Measurements from ENCODE around the gene HP. TPM values are rescaled to one million over a fixed set of nuclear protein-coding genes. Genes with fewer than 3 reads are reported as not detected.
A peak's percentile ranks its signal among the peaks of the same experiment; 100 is the strongest.

HP gene
- total and polyA plus RNA-seq, 2 of the 8 experiments (the other 6 are each of a cell fraction or from before 2014, with no cell fraction given) = not detected

DNA sequence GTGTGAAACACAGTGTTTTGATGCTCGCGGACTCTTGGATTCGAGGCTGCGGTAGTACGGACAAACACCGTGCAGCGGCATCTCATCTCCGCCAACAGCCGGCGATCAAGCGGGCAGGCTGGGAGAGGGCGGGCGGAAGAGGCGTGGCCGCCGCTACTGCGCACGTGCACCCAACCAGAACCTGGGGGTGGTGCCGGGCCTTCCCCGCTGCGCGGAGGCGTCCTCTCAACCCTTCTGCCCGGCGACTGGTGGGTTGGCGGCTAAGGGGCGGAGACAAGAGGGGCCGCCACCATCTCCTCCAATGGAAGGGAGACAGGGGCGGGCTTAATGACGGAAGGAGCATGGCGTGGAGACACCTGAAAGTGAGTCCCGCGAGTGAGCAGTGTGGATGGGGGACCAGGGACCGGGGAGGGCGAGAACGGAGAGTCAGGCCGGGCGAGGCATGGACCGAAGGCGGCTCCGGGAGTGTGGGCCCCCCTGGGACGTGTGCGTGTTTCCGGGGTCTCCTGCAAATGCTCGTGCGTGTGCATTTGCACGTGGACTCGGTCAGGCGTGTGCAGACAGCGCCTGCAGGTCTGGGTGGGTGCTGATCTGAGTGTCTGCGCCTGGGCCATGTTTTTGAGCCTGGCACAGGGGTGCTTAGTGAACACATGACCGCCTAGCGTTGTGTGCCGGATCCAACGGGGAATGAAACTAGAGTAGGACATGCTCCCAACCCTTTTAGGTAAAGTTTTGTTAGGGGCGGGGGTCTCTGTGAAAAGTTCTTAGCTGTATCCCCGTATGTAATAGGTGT is 45.7 kb upstream of the HP start, which contains the start of gene DHODH (continued):
- TF ChIP-seq, protein P1, sequence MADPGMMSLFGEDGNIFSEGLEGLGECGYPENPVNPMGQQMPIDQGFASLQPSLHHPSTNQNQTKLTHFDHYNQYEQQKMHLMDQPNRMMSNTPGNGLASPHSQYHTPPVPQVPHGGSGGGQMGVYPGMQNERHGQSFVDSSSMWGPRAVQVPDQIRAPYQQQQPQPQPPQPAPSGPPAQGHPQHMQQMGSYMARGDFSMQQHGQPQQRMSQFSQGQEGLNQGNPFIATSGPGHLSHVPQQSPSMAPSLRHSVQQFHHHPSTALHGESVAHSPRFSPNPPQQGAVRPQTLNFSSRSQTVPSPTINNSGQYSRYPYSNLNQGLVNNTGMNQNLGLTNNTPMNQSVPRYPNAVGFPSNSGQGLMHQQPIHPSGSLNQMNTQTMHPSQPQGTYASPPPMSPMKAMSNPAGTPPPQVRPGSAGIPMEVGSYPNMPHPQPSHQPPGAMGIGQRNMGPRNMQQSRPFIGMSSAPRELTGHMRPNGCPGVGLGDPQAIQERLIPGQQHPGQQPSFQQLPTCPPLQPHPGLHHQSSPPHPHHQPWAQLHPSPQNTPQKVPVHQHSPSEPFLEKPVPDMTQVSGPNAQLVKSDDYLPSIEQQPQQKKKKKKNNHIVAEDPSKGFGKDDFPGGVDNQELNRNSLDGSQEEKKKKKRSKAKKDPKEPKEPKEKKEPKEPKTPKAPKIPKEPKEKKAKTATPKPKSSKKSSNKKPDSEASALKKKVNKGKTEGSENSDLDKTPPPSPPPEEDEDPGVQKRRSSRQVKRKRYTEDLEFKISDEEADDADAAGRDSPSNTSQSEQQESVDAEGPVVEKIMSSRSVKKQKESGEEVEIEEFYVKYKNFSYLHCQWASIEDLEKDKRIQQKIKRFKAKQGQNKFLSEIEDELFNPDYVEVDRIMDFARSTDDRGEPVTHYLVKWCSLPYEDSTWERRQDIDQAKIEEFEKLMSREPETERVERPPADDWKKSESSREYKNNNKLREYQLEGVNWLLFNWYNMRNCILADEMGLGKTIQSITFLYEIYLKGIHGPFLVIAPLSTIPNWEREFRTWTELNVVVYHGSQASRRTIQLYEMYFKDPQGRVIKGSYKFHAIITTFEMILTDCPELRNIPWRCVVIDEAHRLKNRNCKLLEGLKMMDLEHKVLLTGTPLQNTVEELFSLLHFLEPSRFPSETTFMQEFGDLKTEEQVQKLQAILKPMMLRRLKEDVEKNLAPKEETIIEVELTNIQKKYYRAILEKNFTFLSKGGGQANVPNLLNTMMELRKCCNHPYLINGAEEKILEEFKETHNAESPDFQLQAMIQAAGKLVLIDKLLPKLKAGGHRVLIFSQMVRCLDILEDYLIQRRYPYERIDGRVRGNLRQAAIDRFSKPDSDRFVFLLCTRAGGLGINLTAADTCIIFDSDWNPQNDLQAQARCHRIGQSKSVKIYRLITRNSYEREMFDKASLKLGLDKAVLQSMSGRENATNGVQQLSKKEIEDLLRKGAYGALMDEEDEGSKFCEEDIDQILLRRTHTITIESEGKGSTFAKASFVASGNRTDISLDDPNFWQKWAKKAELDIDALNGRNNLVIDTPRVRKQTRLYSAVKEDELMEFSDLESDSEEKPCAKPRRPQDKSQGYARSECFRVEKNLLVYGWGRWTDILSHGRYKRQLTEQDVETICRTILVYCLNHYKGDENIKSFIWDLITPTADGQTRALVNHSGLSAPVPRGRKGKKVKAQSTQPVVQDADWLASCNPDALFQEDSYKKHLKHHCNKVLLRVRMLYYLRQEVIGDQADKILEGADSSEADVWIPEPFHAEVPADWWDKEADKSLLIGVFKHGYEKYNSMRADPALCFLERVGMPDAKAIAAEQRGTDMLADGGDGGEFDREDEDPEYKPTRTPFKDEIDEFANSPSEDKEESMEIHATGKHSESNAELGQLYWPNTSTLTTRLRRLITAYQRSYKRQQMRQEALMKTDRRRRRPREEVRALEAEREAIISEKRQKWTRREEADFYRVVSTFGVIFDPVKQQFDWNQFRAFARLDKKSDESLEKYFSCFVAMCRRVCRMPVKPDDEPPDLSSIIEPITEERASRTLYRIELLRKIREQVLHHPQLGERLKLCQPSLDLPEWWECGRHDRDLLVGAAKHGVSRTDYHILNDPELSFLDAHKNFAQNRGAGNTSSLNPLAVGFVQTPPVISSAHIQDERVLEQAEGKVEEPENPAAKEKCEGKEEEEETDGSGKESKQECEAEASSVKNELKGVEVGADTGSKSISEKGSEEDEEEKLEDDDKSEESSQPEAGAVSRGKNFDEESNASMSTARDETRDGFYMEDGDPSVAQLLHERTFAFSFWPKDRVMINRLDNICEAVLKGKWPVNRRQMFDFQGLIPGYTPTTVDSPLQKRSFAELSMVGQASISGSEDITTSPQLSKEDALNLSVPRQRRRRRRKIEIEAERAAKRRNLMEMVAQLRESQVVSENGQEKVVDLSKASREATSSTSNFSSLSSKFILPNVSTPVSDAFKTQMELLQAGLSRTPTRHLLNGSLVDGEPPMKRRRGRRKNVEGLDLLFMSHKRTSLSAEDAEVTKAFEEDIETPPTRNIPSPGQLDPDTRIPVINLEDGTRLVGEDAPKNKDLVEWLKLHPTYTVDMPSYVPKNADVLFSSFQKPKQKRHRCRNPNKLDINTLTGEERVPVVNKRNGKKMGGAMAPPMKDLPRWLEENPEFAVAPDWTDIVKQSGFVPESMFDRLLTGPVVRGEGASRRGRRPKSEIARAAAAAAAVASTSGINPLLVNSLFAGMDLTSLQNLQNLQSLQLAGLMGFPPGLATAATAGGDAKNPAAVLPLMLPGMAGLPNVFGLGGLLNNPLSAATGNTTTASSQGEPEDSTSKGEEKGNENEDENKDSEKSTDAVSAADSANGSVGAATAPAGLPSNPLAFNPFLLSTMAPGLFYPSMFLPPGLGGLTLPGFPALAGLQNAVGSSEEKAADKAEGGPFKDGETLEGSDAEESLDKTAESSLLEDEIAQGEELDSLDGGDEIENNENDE (IDR thresholded peaks at IDR 0.05; ENCODE audit: insufficient replicate concordance, low read length) = no peak
- TF ChIP-seq CTBP2 (IDR thresholded peaks at IDR 0.05; ENCODE audit: borderline replicate concordance, insufficient read depth, insufficient read length, low read length) (no peak), RXRA (IDR thresholded peaks at IDR 0.05; ENCODE audit: insufficient read depth, low read depth, low read length) (no peak), GABPA (IDR thresholded peaks at IDR 0.05; ENCODE audit: borderline replicate concordance, insufficient read depth, low read length) (no peak), HDAC6 (IDR thresholded peaks at IDR 0.05; ENCODE audit: low read depth, low read length) (no peak), NRF1 (IDR thresholded peaks at IDR 0.05; ENCODE audit: low read depth, low read length) (peak; percentile 44), ASH2L (IDR thresholded peaks at IDR 0.05; ENCODE audit: low read length) (peak; percentile 36), RBBP5 (IDR thresholded peaks at IDR 0.05; ENCODE audit: borderline replicate concordance, low read depth, low read length) (no peak), PHF8 (conservative IDR thresholded peaks at IDR 0.05; ENCODE audit: low read depth, low read length) (peak; percentile 85), BRCA1 (IDR thresholded peaks at IDR 0.05; ENCODE audit: low read depth, low read length) (no peak)

Measured in H1 (cell line).